ENCODE measurements around the gene JUN. TPM values are rescaled to one million over a fixed set of nuclear protein-coding genes. Genes with fewer than 3 reads are reported as not detected.
A peak's percentile ranks its signal among the peaks of the same experiment; 100 is the strongest.

JUN gene
- total and polyA plus RNA-seq, 2 of the 13 experiments (the other 11 are each of a cell fraction or from before 2014, with no cell fraction given): 18.2 to 22.3 TPM

- TF ChIP-seq ZBTB40 (IDR thresholded peaks at IDR 0.05): no peak
- peak; percentile 83 for TF ChIP-seq ZBTB40 (CRISPR knock-in tag; IDR thresholded peaks at IDR 0.05)
- TF ChIP-seq KAT8 (CRISPR knock-in tag; IDR thresholded peaks at IDR 0.05): peak; percentile 73; the same call in 1 of the 2 replicates
- TF ChIP-seq, protein P1, sequence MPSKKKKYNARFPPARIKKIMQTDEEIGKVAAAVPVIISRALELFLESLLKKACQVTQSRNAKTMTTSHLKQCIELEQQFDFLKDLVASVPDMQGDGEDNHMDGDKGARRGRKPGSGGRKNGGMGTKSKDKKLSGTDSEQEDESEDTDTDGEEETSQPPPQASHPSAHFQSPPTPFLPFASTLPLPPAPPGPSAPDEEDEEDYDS (CRISPR knock-in tag; IDR thresholded peaks at IDR 0.05): 0 out of 2 replicates have a peak, but pooled peaks have one; percentile 28
- TF ChIP-seq GATAD2A (CRISPR knock-in tag; IDR thresholded peaks at IDR 0.05): peak; percentile 93
- no peak for TF ChIP-seq NFE2L1 (CRISPR knock-in tag; IDR thresholded peaks at IDR 0.05; ENCODE audit: borderline replicate concordance)
- TF ChIP-seq NCOA2 (CRISPR knock-in tag; IDR thresholded peaks at IDR 0.05): peak; percentile 44; the same call in 1 of the 2 replicates
- peak; percentile 86 for TF ChIP-seq SMAD3 (CRISPR knock-in tag; IDR thresholded peaks at IDR 0.05)
- TF ChIP-seq SOX13 (IDR thresholded peaks at IDR 0.05): no peak
- peak in 1 of 2 experiments; percentile 66; a peak in 2 of 4 replicates for TF ChIP-seq SOX13 (CRISPR knock-in tag; conservative IDR thresholded peaks at IDR 0.05 in 1 of 2, IDR thresholded peaks at IDR 0.05 in 1 of 2)
- no peak for TF ChIP-seq POLR2AphosphoS5 (IDR thresholded peaks at IDR 0.05; ENCODE audit: low read depth, low read length)
- no peak for TF ChIP-seq ZNF746 (CRISPR knock-in tag; IDR thresholded peaks at IDR 0.05)
- no peak for TF ChIP-seq ZBTB20 (CRISPR knock-in tag; IDR thresholded peaks at IDR 0.05; ENCODE audit: borderline replicate concordance, low read depth)
- peak; percentile 72; the same call in 1 of the 2 replicates for TF ChIP-seq TRIM24 (CRISPR knock-in tag; IDR thresholded peaks at IDR 0.05)
- TF ChIP-seq TEAD3 (CRISPR knock-in tag; optimal IDR thresholded peaks at IDR 0.05; ENCODE audit: borderline replicate concordance): peak; percentile 92
- peak; percentile 56; the same call in 1 of the 2 replicates for TF ChIP-seq NFKBIZ (CRISPR knock-in tag; IDR thresholded peaks at IDR 0.05)
- peak; percentile 97 for TF ChIP-seq MED1 (CRISPR knock-in tag; IDR thresholded peaks at IDR 0.05)
- TF ChIP-seq ZNF720 (CRISPR knock-in tag; IDR thresholded peaks at IDR 0.05): no peak
- no peak for TF ChIP-seq TBL1XR1 (IDR thresholded peaks at IDR 0.05; ENCODE audit: borderline replicate concordance, low read length, partially characterized antibody)
- TF ChIP-seq, protein P2, sequence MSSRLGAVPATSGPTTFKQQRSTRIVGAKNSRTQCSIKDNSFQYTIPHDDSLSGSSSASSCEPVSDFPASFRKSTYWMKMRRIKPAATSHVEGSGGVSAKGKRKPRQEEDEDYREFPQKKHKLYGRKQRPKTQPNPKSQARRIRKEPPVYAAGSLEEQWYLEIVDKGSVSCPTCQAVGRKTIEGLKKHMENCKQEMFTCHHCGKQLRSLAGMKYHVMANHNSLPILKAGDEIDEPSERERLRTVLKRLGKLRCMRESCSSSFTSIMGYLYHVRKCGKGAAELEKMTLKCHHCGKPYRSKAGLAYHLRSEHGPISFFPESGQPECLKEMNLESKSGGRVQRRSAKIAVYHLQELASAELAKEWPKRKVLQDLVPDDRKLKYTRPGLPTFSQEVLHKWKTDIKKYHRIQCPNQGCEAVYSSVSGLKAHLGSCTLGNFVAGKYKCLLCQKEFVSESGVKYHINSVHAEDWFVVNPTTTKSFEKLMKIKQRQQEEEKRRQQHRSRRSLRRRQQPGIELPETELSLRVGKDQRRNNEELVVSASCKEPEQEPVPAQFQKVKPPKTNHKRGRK (CRISPR knock-in tag; IDR thresholded peaks at IDR 0.05): no peak
- no peak for TF ChIP-seq NFRKB (IDR thresholded peaks at IDR 0.05)
- peak; percentile 57; the same call in 1 of the 2 replicates for TF ChIP-seq TBX2 (CRISPR knock-in tag; IDR thresholded peaks at IDR 0.05; ENCODE audit: borderline replicate concordance)
- TF ChIP-seq JUNB (CRISPR knock-in tag; IDR thresholded peaks at IDR 0.05; ENCODE audit: borderline replicate concordance): peak; percentile 90; the same call in 1 of the 2 replicates
These were observed 28.4 kb downstream of the JUN start (continued) for GRCh38 chr1:58755468-58755872.

All from HepG2 (cell line).